NCI-H1092 (cell line): ENCODE results near the gene FAM161A.
"Not testable (repeated sequence)": the region's sequence is repeated elsewhere in the genome, so short reads cannot be mapped to it uniquely, and the experiment has no call there.

Experiments
- DNase-seq: peaks from one replicate; lab custom pipeline; 2025; lab: John Stamatoyannopoulos, UW

Gene FAM161A, protein sequence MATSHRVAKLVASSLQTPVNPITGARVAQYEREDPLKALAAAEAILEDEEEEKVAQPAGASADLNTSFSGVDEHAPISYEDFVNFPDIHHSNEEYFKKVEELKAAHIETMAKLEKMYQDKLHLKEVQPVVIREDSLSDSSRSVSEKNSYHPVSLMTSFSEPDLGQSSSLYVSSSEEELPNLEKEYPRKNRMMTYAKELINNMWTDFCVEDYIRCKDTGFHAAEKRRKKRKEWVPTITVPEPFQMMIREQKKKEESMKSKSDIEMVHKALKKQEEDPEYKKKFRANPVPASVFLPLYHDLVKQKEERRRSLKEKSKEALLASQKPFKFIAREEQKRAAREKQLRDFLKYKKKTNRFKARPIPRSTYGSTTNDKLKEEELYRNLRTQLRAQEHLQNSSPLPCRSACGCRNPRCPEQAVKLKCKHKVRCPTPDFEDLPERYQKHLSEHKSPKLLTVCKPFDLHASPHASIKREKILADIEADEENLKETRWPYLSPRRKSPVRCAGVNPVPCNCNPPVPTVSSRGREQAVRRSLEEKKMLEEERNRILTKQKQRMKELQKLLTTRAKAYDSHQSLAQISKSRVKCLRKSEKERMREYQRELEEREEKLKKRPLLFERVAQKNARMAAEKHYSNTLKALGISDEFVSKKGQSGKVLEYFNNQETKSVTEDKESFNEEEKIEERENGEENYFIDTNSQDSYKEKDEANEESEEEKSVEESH

GRCh38 chr2:61853847-61854563 lies at the start of gene FAM161A:
FAM161A (minus strand) TSS chr2:61854060; CDS start chr2:61854041, 19 bp downstream.
- DNase-seq, result peak; percentile 87

DNA sequence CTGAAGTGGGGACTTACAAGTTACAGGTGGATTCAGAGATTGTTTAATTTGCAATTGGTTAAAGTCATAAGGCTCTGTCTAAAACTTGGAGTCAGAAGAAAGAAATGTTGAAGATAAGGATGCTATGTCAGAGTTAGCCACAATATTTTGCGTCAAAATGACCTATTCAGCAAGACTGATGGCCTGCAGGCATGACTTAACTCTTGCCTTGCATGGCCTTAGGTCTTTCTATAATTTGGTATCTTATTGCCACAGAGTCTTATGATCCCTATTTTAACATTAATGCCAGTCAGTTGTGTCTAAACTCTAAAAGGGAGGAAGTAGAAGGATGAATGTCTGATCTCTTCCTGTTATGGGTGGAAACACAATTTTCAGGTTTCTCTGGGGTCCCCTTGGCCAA lies 46.4 kb upstream of the FAM161A start:
- DNase-seq, result no peak

GRCh38 chr2:61898810-61899209 lies 45.0 kb upstream of the FAM161A start:
- DNase-seq, result no peak

GRCh38 chr2:61888267-61889055 lies 34.6 kb upstream of the FAM161A start, which contains the start of gene CCT4:
CCT4 (minus strand) TSS chr2:61888656; CDS start chr2:61888507, 149 bp downstream.
- peak; percentile 75 for DNase-seq

- DNase-seq, result no peak
These were observed 33.9 kb upstream of the FAM161A start for GRCh38 chr2:61887717-61888266.

DNA sequence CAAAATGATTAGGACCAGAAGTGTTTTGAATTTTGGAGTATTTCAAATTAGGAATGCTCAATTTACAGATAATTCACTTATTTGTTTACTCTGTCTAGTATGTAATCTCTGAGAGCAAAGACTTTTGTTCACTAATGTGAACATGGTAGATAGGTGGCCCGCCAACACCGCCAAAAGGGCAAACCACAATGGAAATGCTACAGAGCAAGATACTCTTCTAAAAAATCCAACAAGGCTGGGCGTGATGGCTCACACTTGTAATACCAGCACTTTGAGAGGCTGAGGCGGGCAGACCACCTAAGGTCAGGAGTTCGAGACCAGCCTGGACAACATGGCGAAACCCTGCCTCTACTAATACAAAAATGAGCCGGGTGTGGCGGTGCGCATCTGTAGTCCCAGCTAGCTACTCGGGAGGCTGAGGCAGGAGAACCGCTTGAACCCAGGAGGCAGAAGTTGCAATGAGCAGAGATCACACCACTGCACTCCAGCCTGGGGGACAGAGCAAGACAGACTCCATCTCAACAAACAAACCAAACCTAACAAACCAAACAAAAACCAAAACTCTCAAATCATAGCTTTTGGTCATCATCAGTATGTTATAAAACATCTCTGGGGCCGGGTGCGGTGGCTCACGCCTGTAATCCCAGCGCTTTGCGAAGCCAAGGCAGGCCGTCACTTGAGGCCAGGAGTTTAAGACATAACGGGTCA lies 32.2 kb upstream of the FAM161A start:
- DNase-seq, result no peak

- DNase-seq, result no peak
These were observed 29.0 kb upstream of the FAM161A start for GRCh38 chr2:61882850-61883249.

DNA sequence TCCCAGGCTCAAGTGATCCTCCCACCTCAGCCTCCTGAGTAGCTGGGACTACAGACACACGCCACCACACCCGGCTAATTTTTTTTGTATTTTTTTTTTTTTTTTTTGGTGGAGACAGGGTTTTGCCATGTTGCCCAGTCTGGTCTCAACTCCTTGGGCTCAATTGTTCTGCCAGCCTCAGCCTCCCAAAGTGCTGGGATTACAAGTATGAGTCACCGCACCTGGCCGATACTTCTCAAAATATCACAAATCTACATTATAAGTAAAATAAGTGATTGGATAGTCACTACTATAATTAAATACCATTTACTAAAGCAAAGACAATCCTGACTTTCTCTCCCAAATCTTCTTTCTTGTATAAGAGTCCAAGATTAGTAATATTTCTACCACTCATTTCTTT lies 25.5 kb upstream of the FAM161A start:
- not testable (repeated sequence) for DNase-seq

- DNase-seq, result no peak
These were observed 24.9 kb upstream of the FAM161A start for GRCh38 chr2:61878761-61879160.

DNA sequence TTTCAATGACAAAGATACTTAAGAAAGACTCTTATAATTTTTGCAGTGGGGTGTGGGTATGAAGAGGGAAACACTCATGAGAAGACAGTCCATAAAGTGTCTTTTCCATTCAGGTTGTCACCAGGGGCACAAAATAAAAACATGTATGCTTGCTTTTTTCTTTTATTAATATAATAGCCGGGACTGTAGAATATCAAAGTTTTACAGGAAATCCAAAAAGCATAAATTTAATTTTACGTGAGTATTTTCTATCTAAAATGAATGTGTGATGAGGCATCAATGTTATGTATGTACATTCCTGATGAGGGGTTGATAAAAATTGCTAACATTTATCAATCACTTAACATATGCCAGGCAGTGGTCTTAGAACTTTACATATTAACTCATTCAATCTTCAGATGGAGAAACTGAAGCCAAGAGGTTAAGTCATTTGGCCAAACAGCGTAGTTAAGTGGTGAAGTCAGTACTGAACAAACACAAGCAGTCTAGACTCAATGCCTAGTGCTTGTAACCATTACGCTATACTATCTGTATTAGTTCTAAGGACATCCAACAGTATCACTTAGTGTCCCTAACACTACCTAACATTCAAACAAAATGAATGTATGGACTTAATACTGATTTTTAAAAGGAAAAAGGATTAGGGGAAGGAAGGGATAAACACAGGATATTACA lies 23.8 kb upstream of the FAM161A start:
- DNase-seq, result no peak

DNA sequence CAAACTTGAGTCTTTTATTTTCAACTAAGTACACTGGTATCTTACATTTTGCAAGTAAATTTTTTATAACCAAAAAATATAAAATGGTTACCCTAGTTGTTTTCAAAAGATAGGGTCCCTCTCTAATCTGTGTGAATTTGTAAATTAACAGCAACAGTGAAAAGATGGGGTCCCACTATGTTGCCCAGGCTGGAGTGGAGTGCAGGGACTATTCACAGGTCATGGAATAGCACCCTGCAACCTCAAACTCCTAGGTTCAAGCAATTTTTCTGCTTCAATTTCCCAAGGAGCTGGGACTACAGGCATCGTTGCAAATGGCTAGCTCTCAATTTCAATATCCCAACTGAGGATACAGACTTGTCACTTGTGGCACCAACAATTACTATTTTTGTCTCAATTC lies 22.5 kb upstream of the FAM161A start:
- no peak for DNase-seq

DNA sequence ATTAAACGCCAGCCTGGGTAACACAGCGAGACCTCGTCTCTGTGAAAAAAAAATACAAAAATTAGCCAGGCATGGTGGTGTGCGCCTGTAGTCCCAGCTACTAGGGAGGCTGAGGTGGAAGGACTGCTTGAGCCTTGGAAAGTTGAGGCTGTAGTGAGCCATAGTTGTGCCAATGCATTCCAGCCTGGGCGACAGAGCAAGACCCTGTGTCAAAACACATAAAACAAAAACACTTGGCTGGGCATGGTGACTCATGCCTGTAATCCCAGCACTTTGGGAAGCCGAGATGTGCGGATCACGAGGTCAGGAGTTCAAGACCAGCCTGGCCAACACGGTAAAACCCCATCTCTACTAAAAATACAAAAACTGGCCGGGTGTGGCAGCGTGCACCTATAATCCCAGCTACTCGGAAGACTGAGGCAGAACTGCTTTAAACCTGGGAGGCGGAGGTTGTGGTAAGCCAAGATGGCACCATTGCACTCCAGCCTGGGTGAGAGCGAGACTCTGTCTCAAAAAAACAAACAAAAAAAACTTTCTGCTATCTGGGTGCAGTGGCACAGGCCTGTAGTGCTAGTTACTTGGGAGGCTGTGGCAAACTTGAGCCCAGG lies 12.7 kb upstream of the FAM161A start:
- DNase-seq, result not testable (repeated sequence)

- DNase-seq, result no peak
These were observed 8.2 kb upstream of the FAM161A start for GRCh38 chr2:61862085-61862484.

GRCh38 chr2:61857224-61857623 lies 3.4 kb upstream of the FAM161A start:
- no peak for DNase-seq

GRCh38 chr2:61855318-61855613 lies 1.4 kb upstream of the FAM161A start:
- no peak for DNase-seq

DNA sequence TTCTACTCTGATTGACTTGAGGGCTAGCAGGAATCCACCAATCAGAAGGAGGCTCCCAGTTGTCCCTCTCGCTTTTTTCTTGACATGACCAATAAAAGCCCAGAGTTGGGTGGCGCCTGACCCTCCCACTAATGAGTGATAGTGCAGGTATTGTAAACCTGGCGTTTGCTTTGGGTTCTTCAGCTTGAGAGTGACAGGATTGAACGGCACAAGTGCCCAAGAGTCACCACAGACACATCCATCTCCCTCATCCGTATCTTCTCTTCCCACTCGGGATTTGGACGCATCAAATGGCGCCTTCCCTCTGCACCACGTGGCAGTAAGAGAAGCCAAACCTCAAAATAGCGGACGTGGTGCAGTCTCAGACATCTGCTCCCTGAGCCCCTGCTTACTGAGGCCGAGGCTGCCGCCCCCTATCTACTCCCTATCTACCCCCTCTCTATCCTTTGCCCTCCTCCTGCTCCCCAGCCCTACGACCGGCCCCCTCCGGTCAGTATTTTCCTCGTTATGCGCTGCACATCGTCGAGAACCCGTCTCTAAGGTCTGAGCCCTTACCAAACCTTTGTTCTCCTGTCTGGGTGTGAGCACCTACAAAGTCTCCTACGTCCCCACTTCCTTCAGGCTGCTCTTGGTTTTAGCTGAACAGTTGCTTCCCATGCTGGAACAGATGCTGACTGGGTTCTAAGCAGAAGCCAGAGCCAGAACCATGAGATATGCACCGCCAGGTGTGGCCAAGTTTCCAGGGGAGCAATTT lies 881 bp upstream of the FAM161A start:
- peak; percentile 94 for DNase-seq

DNA sequence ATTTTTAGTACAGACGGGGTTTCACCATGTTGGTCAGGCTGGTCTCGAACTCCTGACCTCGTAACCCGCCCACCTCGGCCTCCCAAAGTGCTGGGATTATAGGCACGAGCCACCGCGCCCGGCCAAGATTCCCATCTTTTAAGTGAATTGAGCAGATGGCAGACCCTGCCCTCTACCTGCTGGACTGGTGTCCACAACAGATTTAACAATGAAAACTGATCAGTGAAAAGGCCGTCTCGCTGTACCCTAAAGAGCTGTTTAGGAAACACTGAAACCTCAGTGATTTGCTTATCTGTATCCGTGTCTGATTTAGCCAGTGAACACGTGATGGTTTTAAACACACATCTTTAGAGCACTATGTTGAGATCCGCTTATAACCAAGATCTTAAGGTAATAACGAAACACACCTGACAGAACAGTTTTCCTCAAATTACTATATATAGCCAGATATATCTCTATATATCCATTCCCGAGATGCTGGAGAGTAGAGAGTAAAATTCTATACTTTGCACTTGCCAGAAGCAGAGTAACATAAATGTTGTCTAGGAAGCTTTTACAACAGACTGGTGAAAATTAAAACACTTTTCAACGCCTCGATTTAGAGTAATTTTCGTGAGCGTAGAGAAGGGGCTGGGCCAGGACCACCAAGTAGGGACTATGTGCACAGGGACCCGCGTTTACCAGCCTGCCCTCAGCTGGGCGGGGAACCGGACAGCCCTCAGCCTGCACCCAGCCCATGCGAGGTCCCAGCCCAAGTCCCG lies 594 bp downstream of the FAM161A start:
- no peak for DNase-seq

GRCh38 chr2:61851270-61851669 lies 2.6 kb downstream of the FAM161A start:
- DNase-seq, result not testable (repeated sequence)
